Measurements from ENCODE around the gene RPL39.
"Not testable (repeated sequence)": the region's sequence is repeated elsewhere in the genome, so short reads cannot be mapped to it uniquely, and the experiment has no call there.

RPL39 gene

GRCh38 chrX:119763181-119763580 lies 28.2 kb downstream of the RPL39 start:
- DNase-seq (no peak), ATAC-seq (no peak)

GRCh38 chrX:119762718-119763117 lies 28.7 kb downstream of the RPL39 start:
- ATAC-seq, result no peak
- no peak for DNase-seq

GRCh38 chrX:119760026-119760877 lies 31.2 kb downstream of the RPL39 start:
- ATAC-seq (no peak), DNase-seq (no peak)

GRCh38 chrX:119759248-119759766 lies 32.1 kb downstream of the RPL39 start:
- ATAC-seq, result no peak
- no peak for DNase-seq

GRCh38 chrX:119758731-119759247 lies 32.6 kb downstream of the RPL39 start:
- DNase-seq, result peak; percentile 23

GRCh38 chrX:119757979-119758730 lies 33.3 kb downstream of the RPL39 start, which contains the start of gene SOWAHD:
TSS of gene SOWAHD (plus strand) at chrX:119758588. CDS start at chrX:119758668, 80 bp downstream.
- ATAC-seq, result peak; percentile 5

More at GRCh38 chrX:119758731-119759247, 32.6 kb downstream of the RPL39 start:
- no peak for ATAC-seq

GRCh38 chrX:119757646-119757978 lies 33.8 kb downstream of the RPL39 start:
- ATAC-seq (no peak), DNase-seq (no peak)

More at GRCh38 chrX:119757979-119758730, 33.3 kb downstream of the RPL39 start, which contains the start of gene SOWAHD:
- peak; percentile 23 for DNase-seq

GRCh38 chrX:119756926-119757635 lies 34.3 kb downstream of the RPL39 start:
- ATAC-seq, result no peak
- DNase-seq, result no peak

GRCh38 chrX:119755981-119756533 lies 35.4 kb downstream of the RPL39 start:
- peak; percentile 78 for ATAC-seq
- peak; percentile 43 for DNase-seq

- ATAC-seq (peak; percentile 10), DNase-seq (peak; percentile 34)
Measured at GRCh38 chrX:119753639-119754257, 37.7 kb downstream of the RPL39 start.

- ATAC-seq, result no peak
- no peak for DNase-seq
Measured at GRCh38 chrX:119753001-119753400, 38.4 kb downstream of the RPL39 start.

- DNase-seq, ATAC-seq: not testable (repeated sequence)
Measured at GRCh38 chrX:119750751-119751150, 40.7 kb downstream of the RPL39 start.

- ATAC-seq, DNase-seq: not testable (repeated sequence)
Measured at GRCh38 chrX:119750131-119750530, 41.3 kb downstream of the RPL39 start.

GRCh38 chrX:119745283-119745848 lies 46.1 kb downstream of the RPL39 start:
- DNase-seq (no peak), ATAC-seq (no peak)

GRCh38 chrX:119738742-119739141 lies 52.7 kb downstream of the RPL39 start:
- ATAC-seq (no peak), DNase-seq (no peak)
